ENCODE data around the gene ZNF333. TPM values are rescaled to one million over a fixed set of nuclear protein-coding genes. Genes with fewer than 3 reads are reported as not detected.

ZNF333 gene
- total RNA-seq, result 24.0 and 26.2 TPM in 2 replicates

DNA sequence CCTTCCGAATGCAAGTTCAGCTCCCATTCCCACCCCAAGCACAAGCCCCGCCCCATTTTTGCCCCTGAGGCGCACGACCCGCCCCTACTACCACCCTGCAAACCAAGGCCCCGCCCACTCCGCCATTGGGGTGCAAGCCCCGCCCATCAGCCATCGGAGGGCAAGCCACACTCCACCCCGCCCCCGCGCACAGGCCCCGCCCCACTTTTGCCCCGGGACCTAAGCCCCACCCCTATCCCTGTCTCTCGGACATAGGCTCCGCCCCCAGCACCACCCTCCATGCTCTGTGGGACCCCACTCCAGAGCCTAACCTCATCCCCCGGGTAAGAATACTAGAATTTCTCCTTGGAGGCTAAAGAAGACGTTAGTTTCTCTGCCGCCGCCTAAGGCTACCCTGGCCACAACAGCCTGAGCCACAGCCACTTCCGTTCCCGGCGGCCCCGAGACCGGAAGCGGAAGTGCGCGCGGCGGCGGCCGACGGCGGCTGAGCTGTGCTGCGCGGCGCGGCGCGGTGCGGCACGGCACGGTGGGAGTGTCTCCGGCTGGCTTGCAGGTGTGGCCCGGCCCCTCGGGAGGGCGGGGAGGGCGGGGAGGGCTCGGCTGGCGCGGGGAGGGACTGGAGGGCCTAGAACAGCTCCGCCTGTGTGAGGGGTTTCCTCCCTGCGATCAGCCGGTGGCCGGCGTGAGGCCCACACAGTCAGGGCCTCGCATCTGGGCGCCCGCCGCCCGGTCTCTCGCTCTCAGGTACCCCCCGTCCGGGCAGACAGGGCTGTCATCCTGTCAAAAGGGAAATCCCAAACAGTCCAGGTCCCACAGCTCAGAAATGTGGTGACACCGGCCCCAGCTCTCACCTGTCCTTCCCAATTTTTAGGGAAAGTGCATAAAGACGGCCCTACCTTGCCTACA is at the start of gene ZNF333:
TSS of gene ZNF333 (plus strand) at position 451 of the 906 bp plus-strand sequence. CDS start 3,444 bp downstream, outside the sequence.
- peak within 1 kb of the TSS; percentile 97 for H3K4me3 Mint-ChIP-seq
- H3K36me3 Mint-ChIP-seq (ENCODE audit: low read depth), result peaks cover 22% of the 10 kb centered on the region
- TF ChIP-seq, protein P1, sequence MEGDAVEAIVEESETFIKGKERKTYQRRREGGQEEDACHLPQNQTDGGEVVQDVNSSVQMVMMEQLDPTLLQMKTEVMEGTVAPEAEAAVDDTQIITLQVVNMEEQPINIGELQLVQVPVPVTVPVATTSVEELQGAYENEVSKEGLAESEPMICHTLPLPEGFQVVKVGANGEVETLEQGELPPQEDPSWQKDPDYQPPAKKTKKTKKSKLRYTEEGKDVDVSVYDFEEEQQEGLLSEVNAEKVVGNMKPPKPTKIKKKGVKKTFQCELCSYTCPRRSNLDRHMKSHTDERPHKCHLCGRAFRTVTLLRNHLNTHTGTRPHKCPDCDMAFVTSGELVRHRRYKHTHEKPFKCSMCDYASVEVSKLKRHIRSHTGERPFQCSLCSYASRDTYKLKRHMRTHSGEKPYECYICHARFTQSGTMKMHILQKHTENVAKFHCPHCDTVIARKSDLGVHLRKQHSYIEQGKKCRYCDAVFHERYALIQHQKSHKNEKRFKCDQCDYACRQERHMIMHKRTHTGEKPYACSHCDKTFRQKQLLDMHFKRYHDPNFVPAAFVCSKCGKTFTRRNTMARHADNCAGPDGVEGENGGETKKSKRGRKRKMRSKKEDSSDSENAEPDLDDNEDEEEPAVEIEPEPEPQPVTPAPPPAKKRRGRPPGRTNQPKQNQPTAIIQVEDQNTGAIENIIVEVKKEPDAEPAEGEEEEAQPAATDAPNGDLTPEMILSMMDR (IDR thresholded peaks at IDR 0.05), result no peak
- H3K9me3 Mint-ChIP-seq, result no peaks in the 10 kb centered on the region
- H3K27me3 Mint-ChIP-seq, result no peaks in the 10 kb centered on the region
- ChIA-PET POLR2A (interaction anchor here (0.5 to 8.4 kb wide), 26 partner anchors 14 to 1147 kb away, joined by 3 to 208 read pairs (median 4); partner anchors contain the start of genes ADGRE2, ADGRE3, DNAJB1 and NDUFB7), CTCF (interaction anchor here (0.9 to 11.0 kb wide), 3 partner anchors 95 to 133 kb away, joined by 3 to 510 read pairs (median 3); partner anchors contain the start of gene NDUFB7)
- ATAC-seq (ENCODE audit: low read depth) (peak; percentile 88), DNase-seq (peak; percentile 93)
- intact Hi-C loops (cut with micrococcal nuclease), result loop anchor here (1.0 to 2.0 kb wide), 5 partner anchors 17 to 435 kb away; partner anchors contain the start of genes DNAJB1 and TECR
- H3K4me1 Mint-ChIP-seq, result peaks cover 45% of the 10 kb centered on the region
- peak within 1 kb of the TSS; percentile 100 for H3K27ac Mint-ChIP-seq

DNA sequence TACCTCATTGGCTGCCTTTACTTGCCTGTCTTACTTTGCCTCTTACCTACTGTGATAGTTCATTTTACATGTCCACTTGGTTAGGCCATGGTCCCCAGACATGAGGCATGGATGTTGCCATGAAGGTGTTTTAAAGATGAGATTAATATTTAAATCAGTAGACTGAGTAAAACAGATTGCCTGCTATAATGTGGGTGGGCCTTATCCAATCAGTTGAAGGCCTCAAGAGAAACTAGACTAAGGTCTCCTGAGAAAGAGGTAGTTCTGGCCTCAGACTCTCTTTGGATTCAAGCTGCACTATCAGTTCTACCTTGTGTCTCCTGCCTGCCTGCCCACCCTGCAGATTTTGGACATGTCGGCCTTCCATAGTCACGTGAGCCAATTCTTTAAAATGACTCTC is 41.3 kb upstream of the ZNF333 start:
- TF ChIP-seq, protein P1 (IDR thresholded peaks at IDR 0.05), result no peak
- POLR2A ChIA-PET, result no interaction called here
- H3K27ac Mint-ChIP-seq, result no peak overlapping the region
- CTCF ChIA-PET, result no interaction called here
- peaks cover 2% of the 10 kb centered on the region for H3K27me3 Mint-ChIP-seq
- H3K4me1 Mint-ChIP-seq, result no peaks in the 10 kb centered on the region
- H3K36me3 Mint-ChIP-seq (ENCODE audit: low read depth), result no peaks in the 10 kb centered on the region
- DNase-seq, result no peak
- no peak for ATAC-seq (ENCODE audit: low read depth)
- intact Hi-C loops (cut with micrococcal nuclease), result no loop called here
- peaks cover under 1% of the 10 kb centered on the region for H3K9me3 Mint-ChIP-seq
- no peak overlapping the region for H3K4me3 Mint-ChIP-seq

DNA sequence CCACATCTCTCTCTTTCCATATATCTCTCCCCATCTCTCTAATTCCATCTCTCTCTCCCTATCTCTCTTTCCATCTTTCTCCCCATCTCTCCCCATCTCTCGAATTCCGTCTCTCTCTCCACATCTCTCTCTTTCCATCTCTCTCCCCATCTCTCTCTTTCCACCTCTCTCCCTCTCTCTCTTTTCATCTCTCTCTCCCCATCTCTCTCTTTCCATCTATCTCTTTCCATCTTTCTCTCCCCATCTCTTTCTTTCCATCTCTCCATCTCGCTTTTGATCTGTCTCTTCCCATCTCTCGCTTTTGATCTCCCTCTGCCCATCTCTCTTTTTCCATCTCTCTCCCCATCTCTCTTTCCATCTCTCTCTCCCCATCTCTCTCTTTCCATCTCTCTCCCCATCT is 40.8 kb upstream of the ZNF333 start:
- ChIA-PET CTCF (no interaction called here), POLR2A (no interaction called here)
- H3K9me3 Mint-ChIP-seq, result no peaks in the 10 kb centered on the region
- H3K27ac Mint-ChIP-seq, result no peak overlapping the region
- H3K27me3 Mint-ChIP-seq, result peaks cover 2% of the 10 kb centered on the region
- DNase-seq (no peak), ATAC-seq (ENCODE audit: low read depth) (no peak)
- intact Hi-C loops (cut with micrococcal nuclease), result no loop called here
- TF ChIP-seq, protein P1 (IDR thresholded peaks at IDR 0.05), result no peak
- H3K36me3 Mint-ChIP-seq (ENCODE audit: low read depth), result no peaks in the 10 kb centered on the region
- H3K4me1 Mint-ChIP-seq, result no peaks in the 10 kb centered on the region
- H3K4me3 Mint-ChIP-seq, result no peak overlapping the region

DNA sequence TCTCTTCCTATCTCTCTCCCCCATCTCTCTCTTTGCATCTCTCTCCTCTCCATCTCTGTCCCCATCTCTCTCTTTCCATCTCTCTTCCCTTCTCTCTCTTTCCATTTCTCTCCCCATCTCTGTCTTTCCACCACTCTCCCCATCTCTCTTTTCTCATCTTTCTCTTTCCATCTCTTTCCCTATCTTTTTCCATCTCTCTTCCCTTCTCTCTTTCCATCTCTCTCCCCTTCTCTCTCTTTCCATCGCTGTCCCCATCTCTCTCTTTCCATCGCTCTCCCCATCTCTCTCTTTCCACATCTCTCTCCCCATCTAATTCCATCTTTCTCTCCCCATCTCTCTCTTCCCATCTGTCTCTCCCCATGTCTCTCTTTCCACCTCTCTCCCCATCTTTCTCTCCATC is 39.7 kb upstream of the ZNF333 start:
- intact Hi-C loops (cut with micrococcal nuclease), result no loop called here
- TF ChIP-seq, protein P1 (IDR thresholded peaks at IDR 0.05), result no peak
- H3K27ac Mint-ChIP-seq, result no peak overlapping the region
- H3K9me3 Mint-ChIP-seq, result no peaks in the 10 kb centered on the region
- ChIA-PET POLR2A (no interaction called here), CTCF (no interaction called here)
- H3K4me3 Mint-ChIP-seq, result no peak overlapping the region
- peaks cover 2% of the 10 kb centered on the region for H3K27me3 Mint-ChIP-seq
- DNase-seq (no peak), ATAC-seq (ENCODE audit: low read depth) (no peak)
- no peaks in the 10 kb centered on the region for H3K4me1 Mint-ChIP-seq
- H3K36me3 Mint-ChIP-seq (ENCODE audit: low read depth), result no peaks in the 10 kb centered on the region

Measured in activated B cell treated with CpG ODN at 0.5 μM for 24 hours (primary cell).